Measurements from ENCODE around the gene PHLDB3. TPM values are rescaled to one million over a fixed set of nuclear protein-coding genes. Genes with fewer than 3 reads are reported as not detected.
"Not testable (repeated sequence)": the region's sequence is repeated elsewhere in the genome, so short reads cannot be mapped to it uniquely, and the experiment has no call there.

The PHLDB3 gene
- polyA plus RNA-seq, 3 donors: 10.5 to 10.9 (median 10.7) TPM

DNA sequence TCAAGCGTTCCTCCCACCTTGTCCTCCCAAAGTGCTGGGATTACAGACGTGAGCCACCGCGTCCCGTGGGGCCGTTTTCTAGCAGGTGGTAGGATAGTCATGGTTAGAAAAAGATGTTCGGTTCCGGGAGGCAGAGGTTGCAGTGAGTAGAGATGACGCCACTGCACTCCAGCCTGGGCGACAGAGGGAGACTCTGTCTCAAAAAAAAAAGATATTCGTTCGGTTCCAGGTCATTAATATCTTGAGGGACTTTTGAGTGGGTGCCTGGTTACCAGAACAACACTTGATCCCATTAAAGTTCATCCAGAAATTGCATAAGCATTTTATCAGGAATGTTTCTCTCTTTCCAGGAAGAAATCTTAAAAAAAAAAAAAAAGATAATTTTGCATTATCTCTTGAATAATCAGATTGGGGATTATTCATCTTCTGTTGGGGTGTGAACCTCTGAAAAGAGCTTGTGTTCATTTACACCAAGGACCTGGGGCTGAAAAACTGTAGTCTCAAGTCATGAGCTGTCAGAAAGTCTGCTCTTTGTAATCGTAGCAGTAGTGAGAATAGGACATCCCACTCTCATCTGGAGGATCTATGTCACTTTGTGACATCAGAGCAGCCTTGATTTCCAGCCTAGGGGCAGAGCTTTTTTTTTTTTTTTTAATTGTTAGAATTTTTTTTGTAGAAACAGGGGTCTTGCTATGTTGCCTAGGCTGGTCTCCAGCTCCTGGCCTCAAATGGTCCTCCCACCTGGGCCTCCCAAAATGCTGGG is 23.5 kb upstream of the PHLDB3 start:
- DNase-seq: peak; percentile 62

DNA sequence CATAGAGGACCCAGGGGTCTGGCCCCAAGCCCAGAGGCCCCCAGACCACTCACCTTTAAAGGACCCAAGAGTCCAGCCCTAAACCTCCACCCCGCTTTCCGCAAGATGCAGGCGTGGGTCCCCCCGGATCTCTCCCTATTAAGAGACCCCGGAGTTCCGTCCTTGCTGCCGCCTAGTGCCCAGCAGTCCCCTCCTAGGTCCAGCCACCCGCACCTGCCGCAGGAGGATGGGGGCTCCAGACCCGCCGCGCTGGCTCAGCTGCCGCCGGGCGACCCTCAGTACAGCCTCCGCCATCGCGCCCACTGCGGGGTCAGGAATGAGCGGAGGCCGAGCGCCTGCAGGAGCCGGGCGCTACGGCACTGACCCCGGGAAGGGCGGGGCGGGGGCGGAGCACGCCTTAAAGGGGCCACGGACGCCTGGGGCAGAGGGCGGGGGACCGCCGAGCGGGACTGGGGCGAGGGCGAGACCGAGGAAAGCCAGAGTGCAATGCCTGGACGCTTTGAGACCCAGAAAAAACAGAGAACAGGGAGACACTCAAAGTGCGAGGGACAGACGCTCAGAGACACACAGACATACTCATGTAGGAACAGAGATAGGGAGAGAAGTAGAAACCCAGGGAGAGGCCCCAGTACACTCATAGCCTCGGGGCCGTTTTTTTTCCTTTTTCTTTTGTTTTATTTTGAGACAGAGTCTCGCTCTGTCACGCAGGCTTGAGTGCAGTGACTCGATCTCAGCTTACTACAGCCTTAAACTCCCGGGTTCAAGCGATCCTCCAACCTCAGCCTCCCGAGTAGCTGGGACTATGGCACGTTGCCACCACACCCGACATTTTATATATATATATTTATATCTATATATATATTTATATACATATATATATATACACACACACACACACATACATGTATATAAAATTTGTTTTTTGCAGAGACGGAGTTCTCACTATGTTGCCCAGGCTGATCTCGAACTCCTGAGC is 22.6 kb upstream of the PHLDB3 start, which contains the start of gene ETHE1:
Gene ETHE1 (minus strand): TSS at position 318 of the 976 bp plus-strand sequence. CDS start 24 bp downstream, at position 294.
- DNase-seq: peak; percentile 60

DNA sequence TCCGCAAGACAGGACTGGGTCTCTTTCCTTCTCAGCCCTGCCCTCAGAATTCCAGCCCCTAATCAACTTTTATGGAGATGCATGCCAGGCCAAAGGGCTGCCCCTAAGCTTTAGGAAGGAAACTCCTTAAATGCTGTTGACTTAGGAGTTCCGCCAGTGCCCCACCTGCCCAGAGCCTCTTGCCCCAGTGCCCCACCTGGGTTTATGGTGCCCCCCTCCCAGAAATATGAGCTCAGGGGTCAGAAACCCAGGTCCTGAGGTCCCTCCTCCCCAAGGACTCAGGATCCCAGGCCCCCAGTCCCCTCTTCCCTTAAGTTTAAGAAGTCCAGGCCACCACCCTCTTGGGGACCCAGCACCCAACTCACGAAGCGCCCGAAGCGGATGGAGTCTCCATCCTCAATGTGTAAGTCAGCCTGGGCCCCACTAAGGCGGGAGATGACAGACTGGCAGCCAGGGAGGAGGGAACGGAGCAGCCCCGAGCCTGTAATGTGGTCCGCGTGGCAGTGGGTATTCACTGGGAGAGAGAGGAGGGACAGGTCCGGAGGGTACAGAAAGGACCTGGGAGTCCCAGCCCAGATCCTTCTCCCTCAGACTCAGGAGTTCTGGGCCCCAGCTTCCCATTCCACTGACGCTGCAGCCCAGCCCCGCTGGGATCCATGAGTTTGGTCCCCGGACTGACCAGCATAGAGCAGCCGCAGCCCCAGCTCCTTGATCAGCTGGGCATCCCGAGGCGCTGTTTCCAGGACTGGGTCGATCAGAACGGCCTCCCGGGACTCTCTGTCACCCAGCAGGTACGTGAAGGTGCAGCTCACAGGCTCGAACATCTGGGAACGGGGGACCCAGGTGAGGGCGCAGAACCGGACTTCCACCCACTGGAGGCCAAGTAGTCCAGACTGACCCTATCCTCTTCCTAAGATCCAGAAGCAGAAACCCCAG is 21.6 kb upstream of the PHLDB3 start:
- DNase-seq: no peak

DNA sequence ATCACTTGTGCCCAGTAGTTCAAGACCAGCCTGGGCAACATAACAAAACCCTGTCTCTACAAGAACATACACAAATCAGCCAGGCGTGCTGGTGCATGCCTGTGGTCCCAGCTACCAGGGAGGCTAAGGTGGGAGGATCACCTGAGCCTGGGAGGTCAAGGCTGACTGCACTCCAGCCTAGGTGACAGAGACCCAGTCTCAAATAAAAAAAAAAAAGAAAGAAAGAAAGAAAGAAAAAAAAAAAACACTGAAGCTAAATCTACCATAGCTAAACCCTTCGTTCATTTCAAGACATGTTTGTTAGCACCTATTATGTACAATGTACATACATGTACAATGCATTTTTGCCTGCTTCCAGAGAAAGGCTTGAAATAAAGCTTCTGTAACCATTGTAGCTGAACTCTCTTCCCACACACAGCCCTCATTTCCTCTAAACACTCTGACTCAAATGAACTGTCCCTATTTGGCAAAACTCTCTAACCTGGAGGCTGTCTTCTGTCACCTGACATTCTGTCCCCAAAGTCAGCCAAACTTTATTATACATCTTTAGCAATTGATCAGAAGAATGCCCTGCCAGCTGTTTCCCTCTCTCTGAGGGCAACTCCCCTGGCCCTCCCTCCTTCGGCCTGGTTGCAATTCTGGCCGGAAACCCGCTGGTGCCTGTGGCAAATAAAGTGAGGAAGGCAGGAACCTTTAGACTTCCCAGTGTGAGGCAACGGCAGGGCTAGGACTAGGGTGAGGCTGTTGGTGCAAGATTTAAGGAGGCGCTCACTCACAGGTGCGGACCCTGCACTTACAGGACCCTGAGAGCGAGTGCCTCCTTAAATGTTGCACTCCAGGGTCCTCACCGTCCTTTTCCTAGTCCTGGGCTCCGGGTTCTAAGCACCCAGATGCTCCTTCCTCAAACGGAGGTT is 20.6 kb upstream of the PHLDB3 start:
- DNase-seq: no peak

DNA sequence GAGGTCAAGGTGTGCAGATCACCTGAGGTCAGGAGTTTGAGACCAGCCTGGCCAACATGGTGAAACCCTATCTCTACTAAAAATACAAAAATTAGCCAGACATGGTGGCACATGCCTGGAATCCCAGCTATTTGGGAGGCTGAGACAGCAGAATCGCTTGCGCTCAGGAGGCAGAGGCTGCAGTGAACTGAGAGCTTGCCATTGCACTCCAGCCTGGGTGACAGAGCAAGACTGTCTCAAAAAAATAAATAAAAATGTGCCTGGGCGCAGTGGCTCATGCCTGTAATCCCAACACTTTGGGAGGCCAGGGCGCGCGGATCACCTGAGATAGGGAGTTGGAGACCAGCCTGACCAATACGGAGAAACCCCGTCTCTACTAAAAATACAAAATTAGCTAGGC is 19.1 kb upstream of the PHLDB3 start:
- DNase-seq: not testable (repeated sequence)

DNA sequence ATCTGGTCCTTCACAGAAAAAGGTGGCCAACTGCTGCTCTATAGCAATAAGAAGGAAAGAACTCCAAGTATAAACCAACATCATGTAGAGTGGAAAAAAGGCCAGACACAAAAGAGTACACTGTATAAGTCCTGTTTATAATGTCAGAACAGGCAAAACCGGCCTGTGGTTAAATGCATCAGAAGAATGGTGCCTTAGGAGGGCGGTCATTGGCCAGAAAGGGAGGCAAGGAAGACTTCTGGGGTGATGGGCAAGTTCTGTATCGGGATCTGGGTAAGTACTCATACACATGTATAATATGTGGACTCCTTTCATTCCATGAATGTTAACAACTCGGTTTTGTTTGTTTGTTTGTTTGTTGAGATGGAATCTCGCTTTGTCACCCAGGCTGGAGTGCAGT is 18.4 kb upstream of the PHLDB3 start:
- DNase-seq: no peak

DNA sequence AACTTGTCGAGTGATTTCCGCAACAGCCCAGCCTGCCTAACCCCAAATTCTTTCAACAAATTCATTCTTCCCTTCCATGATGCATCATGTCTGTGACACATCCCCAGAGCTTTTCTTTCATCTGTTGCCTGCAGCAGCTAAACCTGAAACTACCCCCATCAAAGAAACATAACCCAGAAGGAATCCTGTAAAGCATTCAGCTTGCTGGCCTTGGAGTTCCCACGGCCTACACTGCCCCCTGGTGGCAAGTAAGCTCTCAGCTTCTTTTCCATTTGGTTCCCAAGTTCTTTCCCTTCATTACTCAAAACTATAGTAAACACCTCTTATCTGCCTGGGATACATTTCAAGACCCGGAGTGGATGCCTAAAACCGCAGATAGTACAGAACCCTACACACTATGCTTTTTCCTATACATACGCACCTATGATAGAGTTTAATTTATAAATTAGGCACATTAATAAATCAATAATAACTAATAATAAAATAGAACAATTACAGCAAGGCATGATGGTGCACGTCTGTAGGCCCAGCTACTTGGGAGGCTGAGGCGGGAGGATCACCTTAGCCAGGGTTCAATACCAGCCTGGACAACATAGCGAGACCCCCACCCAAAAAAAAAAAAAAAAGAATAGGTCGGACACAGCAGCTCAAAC is 15.0 kb upstream of the PHLDB3 start:
- DNase-seq: peak; percentile 87

DNA sequence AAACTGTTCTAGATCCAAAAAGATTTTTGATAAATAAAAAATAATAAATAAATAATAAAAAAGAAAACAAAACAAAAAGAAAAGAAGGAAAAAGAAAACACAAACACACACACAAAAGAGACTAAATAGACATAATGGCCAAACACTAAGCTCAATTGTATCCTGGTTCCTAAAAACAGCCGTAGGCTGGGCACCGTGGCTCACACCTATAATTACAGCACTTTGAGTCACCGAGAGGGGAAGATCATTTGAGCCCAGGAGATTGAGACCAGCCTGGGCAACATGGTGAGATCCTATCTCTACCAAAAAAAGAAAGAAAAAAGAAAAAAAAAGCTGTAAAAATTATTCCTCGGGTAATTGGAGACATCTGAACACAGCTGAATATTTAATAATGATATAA is 13.5 kb upstream of the PHLDB3 start:
- DNase-seq: no peak

DNA sequence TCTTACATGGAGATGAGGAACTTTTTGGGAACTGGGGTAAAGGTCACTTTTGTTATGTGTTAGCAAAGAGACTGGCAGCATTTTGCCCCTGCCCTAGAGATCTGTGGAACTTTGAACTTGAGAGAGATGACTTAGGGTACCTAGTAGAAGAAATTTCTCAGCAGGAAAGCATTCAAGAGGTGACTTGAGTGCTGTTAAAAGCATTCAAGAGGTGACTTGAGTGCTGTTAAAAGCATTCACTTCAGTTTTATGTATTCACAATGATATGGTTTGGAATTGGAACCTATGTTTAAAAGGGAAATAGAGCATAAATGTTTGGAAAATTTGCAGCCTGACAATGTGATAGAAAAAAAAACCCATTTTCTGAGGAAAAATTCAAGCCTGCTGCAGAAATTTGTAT is 7.9 kb upstream of the PHLDB3 start:
- DNase-seq: not testable (repeated sequence)

DNA sequence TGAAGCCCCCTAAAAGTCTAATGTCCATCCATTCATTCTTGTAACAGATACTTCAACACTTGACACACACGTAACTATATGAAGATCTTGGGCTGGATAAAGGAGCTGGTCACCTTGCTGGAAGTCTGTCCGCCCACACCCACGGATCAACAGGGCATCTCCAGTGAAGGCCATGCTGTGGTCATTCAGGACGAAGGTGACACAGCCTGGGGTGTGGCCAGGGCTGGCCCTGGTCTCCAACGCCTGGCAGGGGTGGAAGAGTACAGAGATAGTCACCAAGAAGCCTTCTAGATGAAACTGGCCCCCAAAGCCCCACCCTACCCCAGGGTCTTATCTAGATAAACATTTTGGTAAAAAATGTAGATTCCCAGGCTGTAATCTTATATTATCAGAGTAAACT is 6.8 kb upstream of the PHLDB3 start:
- DNase-seq: no peak

DNA sequence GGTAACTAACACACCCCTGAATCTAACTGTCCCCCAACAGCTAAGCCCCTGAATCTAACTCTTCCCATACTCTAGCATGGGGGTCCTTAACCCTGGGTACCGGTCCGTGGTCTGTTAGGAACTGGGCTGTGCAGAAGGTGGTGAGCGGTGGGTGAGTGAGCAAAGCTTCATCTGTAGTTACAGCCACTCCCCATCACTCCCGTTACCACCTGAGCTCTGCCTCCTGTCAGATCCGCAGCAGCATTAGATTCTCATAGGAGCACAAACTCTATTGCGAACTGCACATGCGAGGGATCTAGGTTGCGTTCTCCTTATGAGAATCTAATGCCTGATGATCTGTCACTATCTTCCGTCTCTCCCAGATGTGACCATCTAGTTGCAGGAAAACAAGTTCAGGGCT is 6.2 kb upstream of the PHLDB3 start:
- DNase-seq: no peak

DNA sequence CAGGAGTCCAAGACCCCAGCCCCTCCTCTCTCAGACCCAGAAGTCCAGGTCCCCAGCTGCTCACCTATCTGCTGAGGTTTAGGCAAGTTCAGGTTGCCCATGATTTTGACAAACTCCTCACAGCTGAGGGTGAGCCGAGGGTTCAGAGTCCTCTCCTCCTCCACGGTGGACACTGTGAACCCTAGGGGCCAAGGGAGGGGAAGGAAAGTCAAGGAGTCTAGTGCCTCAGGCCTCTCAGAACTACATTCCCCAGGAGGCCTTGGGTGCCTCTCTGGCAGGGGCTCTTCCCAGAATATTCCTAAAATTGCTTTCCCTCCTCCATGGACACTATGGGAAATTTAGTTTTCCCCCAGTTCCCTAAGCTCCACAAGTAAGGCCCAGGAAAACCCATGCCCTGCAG is 3.3 kb upstream of the PHLDB3 start:
- DNase-seq: no peak

DNA sequence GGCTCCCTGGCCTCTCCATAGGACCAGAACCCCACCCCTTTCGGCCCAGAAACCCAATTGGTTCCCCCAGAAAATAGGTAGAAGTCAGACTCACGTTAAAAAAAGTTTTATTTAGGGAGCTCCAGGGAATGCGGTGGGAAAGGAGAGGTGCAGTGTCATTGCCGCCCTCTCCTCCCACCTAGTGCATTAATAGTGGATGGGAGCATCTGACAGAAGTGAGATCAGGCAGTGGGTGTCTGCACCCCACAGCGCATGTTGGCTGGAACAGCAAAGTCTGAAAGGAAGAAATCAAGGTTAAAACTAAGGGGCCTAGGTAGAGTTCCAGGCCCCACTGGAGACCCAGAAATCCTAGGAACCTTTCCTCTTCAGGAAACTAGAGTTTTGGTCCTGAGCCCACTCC is 2.1 kb upstream of the PHLDB3 start:
- DNase-seq: no peak

DNA sequence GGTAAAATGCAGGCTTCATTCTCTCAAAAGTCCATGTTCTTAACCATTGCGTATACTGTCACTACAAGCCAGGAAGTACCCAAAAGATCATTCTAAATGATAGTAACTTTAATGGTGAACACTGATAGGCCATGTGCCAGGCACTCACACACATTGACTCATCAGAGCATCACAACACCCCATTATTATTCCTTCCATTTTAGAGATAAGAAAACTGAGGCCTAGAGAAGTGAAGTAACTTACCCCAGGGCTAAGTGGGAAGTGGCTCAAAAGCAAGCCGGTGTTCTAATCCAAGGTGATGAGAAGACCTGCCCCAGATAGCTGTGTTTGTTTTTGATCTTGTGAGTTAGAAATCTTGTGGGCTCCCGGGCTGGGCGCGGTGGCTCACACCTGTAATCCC is 1.4 kb upstream of the PHLDB3 start:
- no peak for DNase-seq

DNA sequence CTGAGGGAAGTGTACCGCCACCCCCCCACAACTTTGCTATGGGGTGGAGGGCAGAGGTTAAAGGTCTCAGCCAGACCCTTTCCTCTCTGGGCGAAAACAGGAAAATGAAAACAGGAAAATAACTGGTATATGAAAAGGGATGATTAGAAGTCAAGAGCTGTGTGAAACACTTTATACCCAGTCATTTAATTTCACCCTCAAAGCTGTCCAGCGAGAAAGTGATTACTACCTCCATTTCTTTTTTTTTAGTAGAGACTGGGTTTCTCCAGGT is 575 bp upstream of the PHLDB3 start:
- no peak for DNase-seq

DNA sequence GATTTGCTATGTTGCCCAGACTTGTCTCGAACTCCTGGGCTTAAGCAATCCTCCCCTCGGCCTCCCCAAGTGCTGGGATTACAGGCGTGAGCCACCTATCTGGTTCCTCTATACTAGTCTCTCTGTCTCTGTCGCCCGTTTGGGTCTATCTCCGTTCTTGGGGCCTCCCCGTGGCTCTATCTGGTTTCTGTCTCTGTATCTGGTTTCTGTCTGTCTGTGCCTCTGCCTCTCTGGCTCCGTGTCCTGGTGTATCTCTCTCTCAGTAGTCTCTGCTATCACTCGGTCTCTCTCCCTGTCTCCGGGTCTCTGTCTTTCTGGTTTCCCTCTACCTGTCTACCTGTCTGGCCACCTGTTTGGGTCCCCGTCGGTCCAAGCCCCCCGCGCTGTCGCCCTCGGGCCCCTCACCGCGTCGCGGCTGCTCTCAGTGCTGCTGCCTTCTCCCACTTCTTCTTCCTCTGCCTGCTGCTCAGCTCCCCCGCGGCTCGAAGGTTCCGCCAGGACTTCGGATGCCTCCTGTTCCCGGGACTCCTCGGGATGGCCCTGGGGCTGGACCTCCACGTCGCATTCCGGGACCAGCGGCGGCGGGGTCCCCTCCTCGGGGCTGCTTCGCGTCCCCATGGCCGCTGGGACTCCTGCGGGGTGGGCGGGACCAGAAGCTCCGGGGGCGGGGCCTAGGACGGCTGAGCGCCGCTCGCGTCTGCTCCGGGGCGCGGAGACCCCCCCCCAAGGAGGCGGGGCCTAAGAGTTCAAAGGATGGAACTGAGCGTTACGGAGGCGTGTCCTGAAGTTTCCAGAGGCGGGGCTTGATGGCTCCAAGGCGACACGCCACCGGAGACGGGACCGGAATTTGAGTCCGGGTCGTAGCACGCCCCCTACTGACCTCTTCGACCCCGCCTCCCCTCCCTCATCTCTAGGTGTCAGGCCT is 783 bp downstream of the PHLDB3 start:
- DNase-seq: peak; percentile 94

DNA sequence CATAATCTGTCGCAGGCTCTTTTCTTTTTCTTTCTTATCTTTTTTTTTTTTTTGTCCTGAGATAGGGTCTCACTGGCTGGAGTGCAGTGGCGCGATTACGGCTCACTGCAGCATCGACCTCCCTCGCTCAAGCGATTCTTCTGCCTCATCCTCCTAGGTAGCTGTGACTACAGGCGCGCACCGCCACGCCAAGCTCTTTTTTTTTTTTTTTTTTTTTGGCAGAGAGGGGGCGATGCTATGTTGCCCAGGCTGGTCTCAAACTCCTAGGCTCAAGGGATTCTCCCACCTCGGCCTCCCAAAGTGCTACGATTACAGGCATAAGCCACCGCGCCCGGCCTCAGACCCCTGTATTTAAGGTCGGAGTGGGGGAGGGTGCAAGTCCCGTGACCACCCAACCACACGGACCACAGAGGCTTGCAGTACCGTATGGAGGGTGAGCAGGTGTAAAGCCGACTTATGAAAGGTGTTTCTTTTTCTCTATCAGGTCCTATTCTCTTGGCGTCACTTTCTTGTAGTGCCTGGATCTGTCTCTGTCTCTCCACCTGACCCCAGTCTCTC is 2.0 kb downstream of the PHLDB3 start:
- DNase-seq: no peak

DNA sequence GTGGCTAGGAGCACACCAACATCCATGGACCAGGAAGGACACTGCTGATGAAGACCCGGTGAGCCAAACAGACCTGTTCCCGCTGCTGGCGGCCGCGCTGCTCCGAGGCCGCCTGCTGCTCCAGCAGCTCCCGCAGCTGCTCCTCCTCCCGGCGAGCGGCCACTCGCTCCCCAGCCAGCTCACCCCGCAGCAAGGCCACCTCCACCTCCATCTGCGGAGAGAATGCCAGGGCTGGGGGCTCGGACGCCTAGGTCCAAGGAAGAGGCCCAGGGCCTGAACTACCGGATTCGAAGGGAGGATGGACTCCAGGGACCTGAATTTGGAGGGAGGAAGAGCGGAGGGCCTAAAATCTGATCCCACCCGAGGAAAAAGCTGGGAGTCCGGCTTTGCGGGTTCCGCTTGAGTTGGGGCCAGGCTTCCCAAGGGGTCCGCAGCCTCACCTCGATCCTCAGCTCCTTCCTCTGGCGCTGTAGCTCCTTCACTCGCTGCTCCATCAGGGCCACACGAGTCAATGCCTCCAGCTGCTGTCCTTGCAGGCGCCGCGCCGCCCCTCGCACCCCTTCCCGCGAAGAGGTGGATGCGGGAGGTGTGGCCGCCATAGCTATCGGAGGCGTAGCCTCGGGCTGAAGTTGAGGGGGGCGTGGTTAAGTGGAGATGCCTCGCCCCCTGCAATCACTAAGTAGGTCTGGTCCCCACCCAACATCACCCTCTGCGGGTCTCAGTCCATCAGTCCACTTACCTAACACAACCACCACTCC is 2.7 kb downstream of the PHLDB3 start:
- no peak for DNase-seq
